HUES48 (cell line): ENCODE data around the gene STX19.
"Not testable (repeated sequence)": the region's sequence is repeated elsewhere in the genome, so short reads cannot be mapped to it uniquely, and the experiment has no call there.

ENCODE experiments used
- H3K27ac ChIP-seq: one replicate; pipeline ENCODE4 v1.7.0; 2013; ENCODE audit warnings: low read depth, low read length, inconsistent platforms
- H3K27me3 ChIP-seq: 2 replicates; pipeline ENCODE4 v1.6.1; 2013; ENCODE audit warnings: mild to moderate bottlenecking, low read length; ENCODE audit not compliant: control insufficient read depth, insufficient read depth
- H3K36me3 ChIP-seq: 2 replicates; pipeline ENCODE4 v1.6.1; 2013; ENCODE audit warnings: low read length; ENCODE audit not compliant: control insufficient read depth, insufficient read depth
- H3K4me1 ChIP-seq: 2 replicates; pipeline ENCODE4 v1.6.1; 2013; ENCODE audit warnings: mild to moderate bottlenecking, low read length; ENCODE audit not compliant: control insufficient read depth, insufficient read depth
- H3K4me3 ChIP-seq: 2 replicates; pipeline ENCODE4 v1.5.1; 2013; ENCODE audit warnings: mild to moderate bottlenecking, low read depth, low read length
- H3K9ac ChIP-seq: 2 replicates; pipeline ENCODE4 v1.6.1; 2013; ENCODE audit warnings: mild to moderate bottlenecking, low read depth, low read length, moderate library complexity
- H3K9me3 ChIP-seq: 2 replicates; pipeline ENCODE4 v1.6.1; 2013; ENCODE audit warnings: low read length; ENCODE audit not compliant: control insufficient read depth, insufficient read depth

The STX19 gene

GRCh38 chr3:93973131-93974126 is 55.0 kb downstream of the STX19 start, which contains the start of gene PROS1:
Gene PROS1, minus strand, starts transcription at chr3:93973896. Its CDS starts 147 bp downstream, at chr3:93973749.
- no peaks in the 10 kb centered on the region for H3K36me3 ChIP-seq
- peak within 1 kb of the TSS; percentile 74 for H3K4me3 ChIP-seq
- H3K9ac ChIP-seq: peak within 1 kb of the TSS; percentile 48
- no peaks in the 10 kb centered on the region for H3K9me3 ChIP-seq
- H3K27ac ChIP-seq: peak within 1 kb of the TSS; percentile 83
- peaks cover 25% of the 10 kb centered on the region for H3K27me3 ChIP-seq
- H3K4me1 ChIP-seq: 0 out of 2 replicates have a peak, but pooled peaks cover 6% of the 10 kb centered on the region

- H3K27ac ChIP-seq: no peak overlapping the region
- no peak overlapping the region for H3K4me3 ChIP-seq
- H3K9me3 ChIP-seq: peaks cover 16% of the 10 kb centered on the region; the same call in 1 of the 2 replicates
Measured at GRCh38 chr3:93969997-93970396, 58.4 kb downstream of the STX19 start.

GRCh38 chr3:93969443-93969842 is 59.0 kb downstream of the STX19 start:
- no peak overlapping the region for H3K4me3 ChIP-seq
- 0 out of 2 replicates have a peak, but pooled peaks cover 6% of the 10 kb centered on the region for H3K4me1 ChIP-seq
- H3K9ac ChIP-seq: no peak overlapping the region
- peaks cover 22% of the 10 kb centered on the region for H3K27me3 ChIP-seq
- peaks cover 16% of the 10 kb centered on the region; the same call in 1 of the 2 replicates for H3K9me3 ChIP-seq
- H3K27ac ChIP-seq: no peak overlapping the region
- H3K36me3 ChIP-seq: no peaks in the 10 kb centered on the region

More at GRCh38 chr3:93969997-93970396, 58.4 kb downstream of the STX19 start:
- Histone ChIP-seq H3K27me3 (peaks cover 22% of the 10 kb centered on the region), H3K9ac (no peak overlapping the region), H3K4me1 (0 out of 2 replicates have a peak, but pooled peaks cover 6% of the 10 kb centered on the region), H3K36me3 (no peaks in the 10 kb centered on the region)

GRCh38 chr3:93965106-93965505 is 63.3 kb downstream of the STX19 start:
- H3K9ac ChIP-seq, H3K27me3 ChIP-seq, H3K4me1 ChIP-seq, H3K27ac ChIP-seq, H3K36me3 ChIP-seq, H3K4me3 ChIP-seq: not testable (repeated sequence)
- peaks cover 52% of the 10 kb centered on the region for H3K9me3 ChIP-seq
